Natural killer cell (primary cell): Measurements from ENCODE around the gene TUBG1. TPM values are rescaled to one million over a fixed set of nuclear protein-coding genes. Genes with fewer than 3 reads are reported as not detected.
A peak's percentile ranks its signal among the peaks of the same experiment; 100 is the strongest.
"Not testable (repeated sequence)": the region's sequence is repeated elsewhere in the genome, so short reads cannot be mapped to it uniquely, and the experiment has no call there.

Experiments
- ATAC-seq, 3 donors: fragments of 150-1000 bp in 2 of 3; fragments of 200-7000 bp in 1 of 3; cut with Tn5 transposase; 1 replicate in 1 of 3; 2 replicates in 2 of 3; pipeline ENCODE4 v1.10.0; 2021; ENCODE audit warnings: mild to moderate bottlenecking in 2 of 3, moderate library complexity in 2 of 3
- DNase-seq, 2 donors: peaks; one replicate each; pipeline versions ENCODE4 v3.0.0 to v3.0.0-alpha.2; 2013 to 2021; ENCODE audit warnings: mixed read lengths in 1 of 2
- H3K27ac ChIP-seq: one replicate; pipeline ENCODE4 v1.5.1; 2013; ENCODE audit warnings: mild to moderate bottlenecking, low read length
- H3K27me3 ChIP-seq: one replicate; pipeline ENCODE4 v1.6.1; 2013; ENCODE audit warnings: low read length; ENCODE audit not compliant: control insufficient read depth, insufficient read depth
- H3K36me3 ChIP-seq: one replicate; pipeline ENCODE4 v1.6.1; 2013; ENCODE audit warnings: low read length; ENCODE audit not compliant: control insufficient read depth, insufficient read depth
- H3K4me1 ChIP-seq: one replicate; pipeline ENCODE4 v1.6.1; 2013; ENCODE audit warnings: low read length; ENCODE audit not compliant: control insufficient read depth, insufficient read depth
- H3K4me3 ChIP-seq: one replicate; pipeline ENCODE4 v1.5.1; 2013; ENCODE audit warnings: low read length
- H3K9me3 ChIP-seq: one replicate; pipeline ENCODE4 v1.6.1; 2013; ENCODE audit warnings: low read length; ENCODE audit not compliant: control insufficient read depth, insufficient read depth
- H3K27ac Mint-ChIP-seq, 2 donors: one replicate each; pipeline ENCODE4 v1.8.0; 2022; ENCODE audit warnings: mild to moderate bottlenecking in 2 of 2, mixed read lengths in 2 of 2, moderate library complexity in 1 of 2
- H3K27me3 Mint-ChIP-seq, 2 donors: one replicate each; pipeline ENCODE4 v1.8.0; 2022; ENCODE audit warnings: low read depth in 2 of 2, mixed read lengths in 2 of 2
- H3K36me3 Mint-ChIP-seq: one replicate; pipeline ENCODE4 v1.8.0; 2022; ENCODE audit warnings: mixed read lengths
- H3K4me1 Mint-ChIP-seq, 2 donors: one replicate each; pipeline ENCODE4 v1.8.0; 2022; ENCODE audit warnings: mixed read lengths in 2 of 2
- H3K4me3 Mint-ChIP-seq: one replicate; pipeline ENCODE4 v1.8.0; 2022; ENCODE audit warnings: mild to moderate bottlenecking, moderate library complexity, mixed read lengths
- H3K9me3 Mint-ChIP-seq, 2 donors: one replicate each; pipeline ENCODE4 v1.8.0; 2022; ENCODE audit warnings: mixed read lengths in 2 of 2
- CTCF ChIP-seq: fragments of 200-600 bp; IDR thresholded peaks from one replicate; pipeline ENCODE4 v1.8.0; 2022; ENCODE audit warnings: antibody characterized with exemption
- WGBS: methylation state at CpG from one replicate; pipeline ENCODE4 v1.1.7; 2013; ENCODE audit warnings: missing lambda C conversion rate; ENCODE audit not compliant: insufficient coverage; 5-methylcytosine and 5-hydroxymethylcytosine counted together
- intact Hi-C: fragments of 100-400 bp; cut with micrococcal nuclease; formaldehyde crosslinking; loops from one replicate; pipeline ENCODE4 v1.14.2; 2022
- total RNA-seq, 4 donors: library from RNA; stranded (reverse); fragments of 120-200 nt in 1 of 4; gene quantifications; one replicate each; pipeline versions ENCODE4 v1.2.3 to v1.2.4, GENCODE V29; 2013 to 2022

Gene TUBG1
- total RNA-seq, 3 donors from 2014 or later (not counting 1 experiment from before 2014, with no cell fraction given) = 9.7 to 16.5 (median 13.0) TPM

GRCh38 chr17:42613699-42614295 is 4.3 kb downstream of the TUBG1 start:
- Histone ChIP-seq H3K9me3 (no peaks in the 10 kb centered on the region), H3K27ac (no peak overlapping the region), H3K27me3 (no peaks in the 10 kb centered on the region), H3K36me3 (peaks cover 30% of the 10 kb centered on the region), H3K4me3 (no peak overlapping the region), H3K4me1 (peaks cover 21% of the 10 kb centered on the region)
- DNase-seq (no peak), ATAC-seq (no peak)
- H3K27me3 Mint-ChIP-seq = no peaks in the 10 kb centered on the region
- TF ChIP-seq CTCF = no peak
- no peaks in the 10 kb centered on the region for H3K9me3 Mint-ChIP-seq
- intact Hi-C loops = no loop called here
- no peak overlapping the region for H3K27ac Mint-ChIP-seq
- peaks cover 17 to 18% of the 10 kb centered on the region in 2 donors for H3K4me1 Mint-ChIP-seq
- H3K4me3 Mint-ChIP-seq = no peak overlapping the region
- 97% methylated on average over 15 of the region's 17 CpGs for WGBS
- no peaks in the 10 kb centered on the region for H3K36me3 Mint-ChIP-seq

- Histone ChIP-seq H3K4me1 (peaks cover 15% of the 10 kb centered on the region), H3K36me3 (peaks cover 21% of the 10 kb centered on the region), H3K27me3 (no peaks in the 10 kb centered on the region), H3K9me3 (no peaks in the 10 kb centered on the region), H3K27ac (no peak overlapping the region), H3K4me3 (no peak overlapping the region)
- intact Hi-C loops = no loop called here
- DNase-seq = no peak
- no peak overlapping the region for H3K4me3 Mint-ChIP-seq
- peaks cover 10% of the 10 kb centered on the region in 2 donors for H3K4me1 Mint-ChIP-seq
- H3K36me3 Mint-ChIP-seq = no peaks in the 10 kb centered on the region
- no peak for ATAC-seq
- H3K27ac Mint-ChIP-seq = no peak overlapping the region
- H3K27me3 Mint-ChIP-seq = no peaks in the 10 kb centered on the region
- WGBS = 86% methylated on average over 4 of the region's 4 CpGs
- no peak for TF ChIP-seq CTCF
- H3K9me3 Mint-ChIP-seq = no peaks in the 10 kb centered on the region
Measured at GRCh38 chr17:42617956-42618431, 8.5 kb downstream of the TUBG1 start.

- Histone ChIP-seq H3K36me3 (peaks cover 16% of the 10 kb centered on the region), H3K27ac (no peak overlapping the region), H3K4me3 (no peak overlapping the region), H3K9me3 (no peaks in the 10 kb centered on the region), H3K27me3 (no peaks in the 10 kb centered on the region), H3K4me1 (peaks cover 15% of the 10 kb centered on the region)
- ATAC-seq = peak in 2 of 3 donors; percentile 14 to 40
- intact Hi-C loops = no loop called here
- Mint-ChIP-seq H3K4me3 (peak overlapping the region; percentile 38), H3K4me1 (peaks cover 10% of the 10 kb centered on the region in 2 donors), H3K27me3 (no peaks in the 10 kb centered on the region), H3K36me3 (no peaks in the 10 kb centered on the region), H3K9me3 (no peaks in the 10 kb centered on the region), H3K27ac (no peak overlapping the region)
- DNase-seq = peak in 1 of 2 donors; percentile 19
- TF ChIP-seq CTCF = no peak
- 22% methylated on average over 9 of the region's 9 CpGs for WGBS
Measured at GRCh38 chr17:42618442-42619150, 9.1 kb downstream of the TUBG1 start.

- H3K27me3 ChIP-seq, H3K9me3 ChIP-seq, H3K36me3 Mint-ChIP-seq, H3K4me3 ChIP-seq, H3K27me3 Mint-ChIP-seq, H3K9me3 Mint-ChIP-seq, H3K27ac Mint-ChIP-seq, ATAC-seq, intact Hi-C loops, H3K27ac ChIP-seq, H3K36me3 ChIP-seq, DNase-seq, H3K4me3 Mint-ChIP-seq: not testable (repeated sequence)
- peaks cover 10% of the 10 kb centered on the region in 2 donors for H3K4me1 Mint-ChIP-seq
- H3K4me1 ChIP-seq = peaks cover 15% of the 10 kb centered on the region
- WGBS = 98% methylated on average over 3 of the region's 3 CpGs
Measured at GRCh38 chr17:42621987-42622386, 12.5 kb downstream of the TUBG1 start.
